GM18502 (cell line): ENCODE results near the gene ST8SIA4.

Source experiments
- ATAC-seq: cut with Tn5 transposase; IDR thresholded peaks from one replicate; pipeline ENCODE4 v1.9.1; 2021; ENCODE audit warnings: mild to moderate bottlenecking; ENCODE audit not compliant: unreplicated experiment, poor library complexity

The ST8SIA4 gene

DNA sequence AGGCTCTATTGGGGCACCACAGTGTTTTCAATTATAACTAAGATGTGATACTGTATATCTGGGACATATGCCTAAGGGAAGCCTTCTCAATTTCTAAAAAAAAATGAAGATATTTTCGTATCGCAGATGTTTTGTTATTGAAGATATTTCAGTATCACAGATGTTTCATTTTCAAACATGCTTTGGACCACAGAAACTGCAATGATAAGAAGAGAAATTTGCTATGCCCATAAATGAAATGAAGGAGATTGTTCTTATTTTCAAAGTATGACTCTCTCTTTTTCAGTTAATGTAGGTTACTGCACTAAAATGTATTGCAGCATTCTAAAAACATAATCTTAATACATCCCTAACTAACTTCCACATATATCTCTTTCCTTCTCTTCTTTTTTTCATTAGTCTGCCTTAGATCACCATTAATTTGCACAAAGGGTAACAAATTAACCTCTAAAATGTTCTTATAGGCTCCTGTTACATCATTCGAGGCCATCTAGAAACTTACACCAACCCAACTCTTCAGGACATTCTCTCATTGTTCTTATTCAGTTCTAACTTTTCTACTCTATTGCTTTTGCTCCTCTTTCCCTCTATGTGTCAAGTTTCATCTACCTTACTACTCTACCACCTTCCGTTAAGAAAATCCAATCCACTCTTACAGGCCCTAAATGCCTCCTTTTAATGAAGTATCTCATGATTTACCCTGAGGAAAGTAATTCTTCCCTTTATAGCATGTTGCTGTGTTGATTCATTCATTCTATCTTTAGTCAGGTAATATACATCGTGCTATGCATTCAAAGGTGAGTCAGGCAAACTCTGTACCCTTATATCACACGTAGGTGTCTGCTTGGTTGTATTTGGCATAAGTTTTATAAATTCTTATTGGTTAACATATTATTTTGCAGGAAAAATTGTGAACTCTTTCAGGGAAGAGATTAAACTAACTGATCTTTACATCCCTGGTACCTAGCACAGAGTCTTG lies 70.5 kb downstream of the ST8SIA4 start:
- peak; percentile 65 for ATAC-seq

DNA sequence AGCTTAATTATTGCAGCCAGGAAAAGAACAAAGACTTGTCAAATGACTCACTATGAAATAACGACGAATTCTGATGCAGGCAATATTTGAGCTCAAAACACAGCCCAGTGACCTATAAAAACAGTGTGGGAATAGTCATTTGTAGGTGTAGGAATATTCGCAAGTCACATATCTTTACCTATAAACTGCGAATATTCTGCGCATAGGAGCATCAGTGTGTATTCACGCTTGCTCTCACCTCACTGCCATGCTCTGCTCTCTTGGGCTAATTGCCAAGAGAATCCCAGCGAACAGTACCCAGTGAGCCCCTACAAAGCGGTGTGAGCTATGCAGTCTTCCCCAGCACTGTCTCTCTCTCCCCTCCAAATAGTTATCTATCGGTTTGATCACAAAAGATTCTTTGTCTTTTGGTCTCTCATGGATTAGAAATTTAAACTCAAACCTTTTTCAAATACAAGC lies 74.2 kb downstream of the ST8SIA4 start:
- ATAC-seq = no peak

DNA sequence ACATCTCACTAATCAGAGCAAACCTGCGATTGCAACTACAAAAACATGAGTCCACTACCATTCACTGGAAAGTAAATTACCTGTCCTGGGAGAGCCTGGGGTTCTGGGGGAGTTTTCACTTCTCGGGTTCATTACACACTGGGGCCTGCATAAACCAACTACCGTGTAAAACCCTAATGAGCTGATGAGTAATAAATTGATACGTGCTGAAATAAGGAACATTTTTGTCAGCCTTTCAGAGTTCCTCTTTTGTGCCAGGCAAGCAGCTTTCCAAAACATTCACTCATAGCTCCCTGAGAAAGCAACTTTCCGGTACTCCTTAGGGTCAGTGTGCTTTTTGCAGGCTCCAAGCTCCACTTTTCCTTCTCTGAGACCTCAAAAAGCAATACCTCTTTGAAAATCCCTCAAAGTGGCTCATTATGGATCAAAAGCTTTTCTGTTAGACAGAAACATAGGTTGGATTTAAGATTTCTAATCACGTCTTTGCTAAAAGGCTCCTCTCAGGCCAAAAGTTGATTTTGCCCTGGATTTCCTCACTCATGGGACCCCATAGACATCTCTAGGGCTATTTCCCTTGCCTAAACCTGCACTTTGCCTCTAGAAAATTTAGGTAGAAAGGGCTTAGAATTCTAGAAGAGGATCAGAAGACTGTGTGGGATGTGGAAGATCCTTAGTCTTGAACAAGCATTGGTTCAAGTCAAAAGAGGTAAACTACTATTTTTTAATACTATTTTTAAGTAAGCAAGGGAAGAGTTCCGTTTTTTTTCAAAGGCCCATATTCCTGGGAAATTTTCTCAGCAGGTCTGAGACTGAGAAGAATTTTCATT lies 74.8 kb downstream of the ST8SIA4 start:
- peak; percentile 80 for ATAC-seq

DNA sequence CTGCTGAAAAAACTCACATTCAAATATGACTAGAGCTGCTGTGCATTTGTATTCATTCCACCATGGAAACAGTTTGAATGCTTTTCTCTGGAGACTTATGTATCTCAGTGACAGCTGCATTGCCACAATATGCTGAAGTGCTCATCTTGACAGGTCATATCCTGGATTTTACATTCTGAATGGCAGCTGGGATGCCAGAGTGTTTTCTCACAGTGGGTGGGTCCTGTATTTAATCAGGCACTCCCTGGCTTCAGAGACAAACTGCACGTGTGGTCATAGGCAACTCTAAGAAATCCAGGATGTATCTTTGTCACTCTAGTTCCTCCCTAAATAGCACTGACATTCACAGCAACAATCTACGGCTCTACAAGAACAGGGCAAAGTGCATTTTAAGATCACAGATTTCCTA lies 75.6 kb downstream of the ST8SIA4 start:
- ATAC-seq = peak; percentile 20

DNA sequence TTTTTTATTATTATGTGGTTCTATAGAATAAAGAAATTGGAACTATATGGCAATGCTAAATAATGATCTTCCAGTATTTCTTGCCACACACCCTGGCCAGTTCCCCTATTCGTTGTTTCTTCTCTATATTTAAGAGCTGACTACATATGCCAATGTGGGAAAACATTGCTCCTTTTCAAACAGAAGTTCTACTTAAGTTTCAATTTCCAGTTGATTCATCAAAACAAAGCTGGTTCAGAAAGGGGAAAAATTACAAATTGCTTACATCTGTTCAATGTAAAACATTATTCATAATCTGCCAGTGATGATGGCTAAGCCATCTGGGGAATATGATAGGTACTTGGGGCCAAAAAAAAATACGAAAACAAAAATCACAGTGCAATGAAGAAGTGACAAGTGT lies 76.9 kb downstream of the ST8SIA4 start:
- ATAC-seq = no peak

DNA sequence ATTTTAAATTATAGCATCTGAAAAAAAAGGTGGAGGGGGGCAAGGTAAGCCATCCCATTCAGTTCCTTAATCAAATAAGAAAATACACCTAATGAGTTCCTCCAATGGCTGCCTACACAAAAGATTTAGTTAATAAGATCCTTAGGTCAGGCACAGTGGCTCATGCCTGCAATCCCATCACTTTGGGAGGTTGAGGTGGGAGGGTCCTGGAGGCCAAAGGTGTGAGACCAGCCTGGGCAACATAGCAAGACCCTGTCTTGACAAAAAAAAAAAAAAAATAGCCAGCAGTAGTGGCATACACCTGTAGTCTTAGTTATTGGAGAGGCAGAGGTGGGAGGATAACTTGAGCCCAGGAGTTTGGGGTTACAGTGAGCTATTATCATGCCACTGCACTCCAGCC lies 78.4 kb downstream of the ST8SIA4 start:
- no peak for ATAC-seq

DNA sequence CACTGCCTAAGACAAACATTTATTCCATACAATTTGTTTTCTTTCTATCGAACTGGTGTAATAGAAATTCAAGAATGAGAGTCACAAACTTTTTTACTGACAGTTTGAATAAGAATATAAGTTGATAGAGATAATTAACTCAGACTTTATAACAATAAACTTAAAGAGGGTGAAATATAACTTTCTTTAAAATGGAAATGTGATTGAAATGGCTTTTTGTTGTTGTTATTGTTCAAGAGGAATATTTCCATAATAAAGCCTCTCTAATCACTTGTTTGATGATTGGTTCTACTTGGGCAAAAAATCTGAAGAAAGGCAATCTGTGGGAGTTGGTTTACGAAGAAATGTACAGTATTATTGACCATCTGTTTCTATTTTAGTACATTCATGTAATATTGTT lies 79.3 kb downstream of the ST8SIA4 start:
- no peak for ATAC-seq

DNA sequence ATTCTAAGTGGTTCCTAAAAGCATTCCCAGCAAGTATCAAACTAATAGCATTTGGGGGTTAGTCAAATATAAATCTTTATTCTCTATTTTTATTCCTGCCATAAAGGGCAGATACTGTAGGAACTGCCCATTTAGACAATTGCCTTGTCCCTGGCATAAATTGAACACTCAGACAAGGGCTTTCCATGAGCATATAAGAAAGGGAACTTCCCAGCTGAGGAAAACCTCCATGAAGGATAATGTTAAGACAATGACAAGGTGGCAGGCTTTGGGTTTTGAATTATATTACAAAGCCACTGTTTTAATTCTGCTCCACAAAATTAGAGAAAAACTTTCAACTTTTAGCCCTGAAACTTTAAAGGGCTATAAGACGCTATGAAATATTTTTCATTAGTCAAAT lies 81.3 kb downstream of the ST8SIA4 start:
- no peak for ATAC-seq

DNA sequence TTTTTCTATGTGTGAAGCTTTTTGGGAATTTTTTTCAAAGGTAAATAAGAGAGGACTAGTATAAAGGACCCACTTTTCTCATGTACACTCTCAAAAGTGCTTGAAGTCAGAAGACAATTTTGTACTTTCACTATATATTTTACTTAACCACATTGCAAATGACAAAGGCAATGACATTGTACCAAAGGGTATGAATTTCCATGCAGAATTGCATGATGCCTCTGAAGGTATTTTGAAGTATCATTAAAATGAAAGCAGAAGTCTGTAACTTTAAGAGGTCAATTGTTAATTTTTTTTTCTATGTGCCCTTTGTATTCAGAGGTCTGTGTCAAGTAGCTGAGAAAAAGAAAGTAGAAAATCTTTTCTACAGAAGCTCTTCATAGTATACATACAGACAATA lies 84.7 kb downstream of the ST8SIA4 start:
- ATAC-seq = peak; percentile 49

DNA sequence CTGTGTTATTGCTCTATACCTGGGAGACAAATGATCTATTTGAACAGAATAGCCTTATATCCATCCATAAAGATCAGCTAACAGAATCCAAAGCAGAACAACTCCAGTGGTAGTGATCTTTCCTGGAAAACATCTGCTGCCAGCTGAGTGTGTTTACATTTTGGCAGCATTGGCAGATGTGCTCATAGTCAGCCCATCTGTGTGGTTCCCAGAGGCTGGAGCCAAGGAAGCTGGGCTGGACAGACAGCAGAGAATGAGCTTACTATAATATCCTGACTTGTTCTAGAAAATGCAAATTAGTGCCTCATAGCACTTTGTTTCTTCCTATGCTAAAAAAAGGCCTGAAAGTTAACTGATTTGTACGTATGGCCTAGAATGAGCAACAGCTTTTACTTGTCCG lies 99.7 kb downstream of the ST8SIA4 start:
- no peak for ATAC-seq

DNA sequence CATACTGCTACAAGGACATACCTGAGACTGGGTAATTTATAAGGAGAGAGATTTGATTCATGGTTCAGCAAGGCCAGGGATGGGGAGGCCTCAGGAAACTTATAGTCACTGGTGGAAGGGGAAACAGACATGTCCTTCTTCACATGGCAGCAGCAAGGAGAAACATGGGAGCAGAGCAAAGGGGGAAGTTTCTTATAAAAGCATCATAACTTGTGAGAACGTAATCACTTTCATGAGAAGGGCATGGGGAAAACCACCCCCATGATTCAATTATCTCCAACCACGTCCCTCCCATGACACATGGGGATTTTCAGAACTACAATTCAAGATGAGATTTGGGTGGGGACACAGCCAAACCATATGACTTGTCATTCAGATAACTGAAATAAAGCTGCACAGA lies 100.9 kb downstream of the ST8SIA4 start:
- ATAC-seq = no peak

DNA sequence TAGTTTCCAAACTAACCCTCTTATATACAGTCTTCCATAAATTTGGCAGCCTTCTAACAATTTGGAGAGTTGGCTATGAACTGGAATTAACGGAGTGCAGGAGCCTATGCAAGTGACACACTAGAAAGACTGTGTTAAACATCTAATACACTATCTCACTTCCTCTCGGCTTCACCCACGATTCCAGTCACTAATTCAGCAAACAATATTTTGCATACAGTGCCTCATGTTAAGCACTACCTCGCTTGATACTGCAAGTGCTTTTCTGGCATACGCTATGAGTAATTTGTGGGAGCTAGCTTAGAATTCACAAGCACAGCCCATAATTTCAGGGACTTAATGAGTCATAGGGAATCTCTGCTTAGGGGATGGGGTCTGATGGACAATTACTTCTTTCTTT lies 102.5 kb downstream of the ST8SIA4 start:
- peak; percentile 93 for ATAC-seq

DNA sequence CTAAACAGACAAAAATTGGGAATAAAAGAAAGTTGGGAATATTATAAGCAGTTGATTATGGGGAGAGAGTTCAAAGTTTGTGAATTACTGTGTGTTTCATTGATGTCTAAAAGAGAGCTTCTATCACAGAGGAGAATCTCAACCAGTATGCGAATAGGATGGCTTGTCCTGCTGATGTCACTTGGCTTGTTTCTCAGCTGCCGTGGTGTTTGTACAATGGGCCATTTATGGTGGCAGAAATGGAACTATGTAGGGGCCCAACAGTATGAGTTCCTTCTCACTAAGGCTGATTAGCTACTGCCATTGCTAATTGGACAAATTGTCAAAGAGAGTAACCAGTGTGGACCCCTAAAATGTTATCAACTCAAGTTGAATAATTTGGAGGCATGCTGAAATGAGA lies 103.9 kb downstream of the ST8SIA4 start:
- ATAC-seq = no peak

DNA sequence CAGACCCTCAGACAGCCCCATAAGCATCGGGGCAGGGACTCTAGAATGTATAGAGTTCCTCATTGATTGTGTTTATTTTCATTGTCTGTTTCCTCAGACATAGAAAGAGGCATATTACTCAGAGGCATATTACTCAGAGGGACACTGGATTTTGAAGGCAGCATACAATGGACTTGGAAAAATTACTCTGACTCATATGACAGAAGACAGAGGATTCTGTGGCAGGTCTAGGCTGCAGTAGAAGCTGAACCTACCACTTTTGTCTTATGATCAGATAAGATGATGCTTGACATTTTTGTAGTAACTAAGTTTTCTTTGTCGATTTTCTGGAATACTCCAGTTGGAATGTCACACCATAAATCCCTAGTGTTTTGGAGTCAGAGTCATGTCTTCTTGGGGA lies 105.2 kb downstream of the ST8SIA4 start:
- ATAC-seq = no peak

DNA sequence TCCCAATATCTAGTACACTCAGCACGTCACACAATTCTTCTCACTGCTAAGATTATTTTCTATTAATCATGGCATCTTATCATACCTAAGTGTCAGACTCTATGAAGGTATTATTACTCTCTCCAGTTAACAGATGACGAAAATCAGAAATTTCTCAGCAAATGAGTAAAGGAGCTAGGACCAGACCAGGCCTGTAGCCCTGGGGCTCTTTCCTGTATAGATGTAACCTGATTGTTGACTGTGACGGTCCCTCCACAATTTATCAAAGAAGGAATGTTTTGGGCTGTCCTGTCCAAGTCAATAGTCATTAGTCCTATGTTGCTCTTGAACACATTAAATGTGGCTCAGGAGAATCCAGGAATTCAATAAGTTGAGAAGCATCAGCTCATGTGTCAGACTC lies 106.2 kb downstream of the ST8SIA4 start:
- no peak for ATAC-seq

DNA sequence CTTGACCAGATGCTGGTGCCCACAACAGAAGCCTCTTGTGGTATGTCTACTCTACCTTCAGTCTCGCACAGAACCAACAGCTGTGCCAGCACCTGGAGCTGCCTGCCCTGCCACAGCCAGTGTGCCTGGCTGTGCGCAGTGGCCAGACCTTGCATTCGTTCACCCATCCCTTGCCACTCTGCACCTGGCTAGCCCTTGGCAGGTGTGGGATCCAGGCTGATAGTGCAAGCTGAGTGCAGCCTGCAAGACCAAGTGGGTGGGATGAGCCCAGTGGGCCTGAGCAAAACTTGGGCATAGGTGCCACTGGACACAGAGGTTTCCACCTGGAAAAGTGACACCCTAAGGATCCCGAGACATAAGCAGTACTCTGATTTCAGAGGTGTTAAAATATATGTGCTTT lies 108.2 kb downstream of the ST8SIA4 start:
- no peak for ATAC-seq

DNA sequence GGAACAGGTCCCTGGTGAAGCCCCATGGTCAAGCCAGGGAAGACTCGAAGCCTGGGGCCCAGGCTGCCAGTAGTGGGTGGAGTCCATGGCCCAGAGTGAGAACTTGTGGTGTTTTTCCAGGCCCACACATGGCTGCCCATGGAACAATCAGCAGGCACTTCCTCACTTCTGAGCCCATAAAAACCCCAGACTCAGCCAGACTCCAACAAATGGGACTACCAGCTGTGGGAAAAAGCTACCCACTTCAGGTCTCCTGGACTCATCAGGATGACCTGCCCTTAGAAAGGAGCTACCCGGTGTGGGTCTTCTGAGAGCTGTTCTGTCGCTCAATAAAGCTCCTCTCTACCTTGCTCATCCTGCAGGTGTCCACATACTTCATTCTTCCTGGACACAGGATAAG lies 108.9 kb downstream of the ST8SIA4 start:
- no peak for ATAC-seq

DNA sequence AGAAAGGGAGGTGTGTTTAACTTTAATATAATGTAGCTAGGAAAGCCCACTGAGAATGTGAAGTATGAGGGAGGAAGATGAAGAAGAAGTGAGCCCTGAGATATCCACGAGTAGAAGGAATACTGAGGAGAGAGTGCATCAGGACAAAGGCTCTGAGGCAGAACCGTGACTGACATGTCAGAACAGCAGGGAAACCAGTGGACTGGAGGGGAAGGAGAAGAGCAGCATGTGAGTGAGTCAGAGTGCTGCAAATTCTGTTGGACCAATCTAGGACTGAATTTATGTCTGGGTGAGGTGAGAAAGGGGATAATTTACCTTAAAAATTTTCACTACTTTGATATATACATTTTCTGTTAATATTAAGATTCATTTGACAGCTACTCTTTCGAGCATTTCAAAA lies 110.3 kb downstream of the ST8SIA4 start:
- ATAC-seq = no peak

DNA sequence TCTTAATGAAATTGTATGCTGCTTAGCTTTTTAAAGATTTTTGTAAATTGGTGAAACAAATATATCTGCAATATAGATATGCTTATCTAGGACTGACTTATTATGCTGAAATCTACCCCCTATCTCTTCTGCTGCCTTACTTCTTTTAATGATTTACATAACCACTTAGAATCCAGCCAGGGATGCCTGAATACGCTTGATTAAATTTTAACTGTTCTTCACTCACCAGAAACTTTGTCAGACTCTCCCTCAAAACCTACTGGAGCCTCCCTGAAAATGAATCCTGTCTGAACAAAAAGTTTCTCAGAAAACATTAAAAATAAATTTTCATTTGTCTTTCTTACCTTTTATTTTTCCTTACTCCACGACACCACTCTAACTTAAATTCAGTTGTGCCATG lies 111.7 kb downstream of the ST8SIA4 start:
- no peak for ATAC-seq

DNA sequence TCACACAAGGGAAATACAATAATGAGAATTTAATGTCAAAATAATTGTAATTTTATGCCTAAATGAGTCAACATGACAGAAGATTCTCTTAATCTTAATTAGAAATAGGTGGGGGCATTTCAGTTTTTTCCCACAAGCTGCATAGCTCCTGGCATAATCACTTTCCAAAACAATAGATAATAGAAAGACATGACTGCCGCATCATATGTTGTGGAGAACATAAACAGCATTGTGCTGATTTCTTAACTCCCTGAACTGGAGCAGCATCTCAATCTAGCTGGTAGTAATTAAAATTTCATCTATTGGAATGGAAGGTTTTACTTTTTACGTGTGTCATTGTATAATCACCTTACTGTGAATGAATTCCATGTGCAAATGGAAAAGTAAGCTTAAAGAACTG lies 112.1 kb downstream of the ST8SIA4 start:
- ATAC-seq = no peak

DNA sequence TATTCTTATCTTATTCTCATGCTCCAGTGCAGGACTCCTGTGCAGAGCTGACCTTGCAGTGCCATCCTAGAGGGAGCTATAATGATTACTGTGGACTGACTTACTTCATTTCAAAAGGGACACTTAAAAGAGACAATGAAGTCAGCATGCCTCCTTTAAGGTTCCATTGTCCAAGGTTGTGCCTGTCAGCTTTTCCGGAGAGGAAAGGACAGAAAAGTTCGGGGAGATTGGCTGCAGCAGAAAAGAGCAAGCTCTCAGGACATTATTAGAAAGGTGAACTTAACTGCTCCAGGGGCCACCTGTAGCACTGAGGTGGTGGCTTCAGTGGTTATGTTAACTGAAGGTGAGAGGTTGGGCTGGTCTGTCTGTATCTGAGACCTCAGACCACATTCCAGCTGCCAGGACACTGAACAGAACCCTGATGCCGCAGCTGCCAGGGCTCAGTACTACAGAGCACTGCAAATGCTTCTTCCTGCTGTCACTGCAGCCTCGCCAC lies 112.9 kb downstream of the ST8SIA4 start:
- peak; percentile 78 for ATAC-seq
